Activated CD4-positive, alpha-beta T cell treated with anti-CD3 and anti-CD28 coated beads, Interleukin-2, amount 50 U/mL, for 48 hours (primary cell): Measurements from ENCODE around the gene MAST4.

Source experiments
- DNase-seq, 2 experiments: peaks; one replicate each; pipeline ENCODE4 v3.0.0-alpha.2; 2020

MAST4 gene

DNA sequence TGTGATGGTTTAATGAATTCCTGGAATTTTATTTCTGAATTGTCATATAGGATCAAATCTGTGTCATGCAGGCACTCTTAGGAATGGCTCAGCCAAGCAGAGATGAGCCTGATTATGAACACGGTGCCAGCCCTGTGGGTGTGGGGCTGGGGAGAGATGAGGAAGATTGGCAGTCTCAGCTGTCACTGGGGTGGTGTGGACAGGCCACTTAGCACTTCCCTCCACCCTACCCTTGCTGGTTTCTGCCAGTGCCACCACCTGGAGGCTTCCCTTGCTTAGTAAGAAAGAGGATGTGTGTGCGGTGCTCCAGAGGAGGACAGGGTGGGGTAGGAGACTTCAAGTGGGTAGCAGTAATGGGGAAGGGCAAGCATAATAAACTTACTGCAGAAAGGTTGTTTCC, 373.8 kb downstream of the MAST4 start:
- DNase-seq, result no peak

DNA sequence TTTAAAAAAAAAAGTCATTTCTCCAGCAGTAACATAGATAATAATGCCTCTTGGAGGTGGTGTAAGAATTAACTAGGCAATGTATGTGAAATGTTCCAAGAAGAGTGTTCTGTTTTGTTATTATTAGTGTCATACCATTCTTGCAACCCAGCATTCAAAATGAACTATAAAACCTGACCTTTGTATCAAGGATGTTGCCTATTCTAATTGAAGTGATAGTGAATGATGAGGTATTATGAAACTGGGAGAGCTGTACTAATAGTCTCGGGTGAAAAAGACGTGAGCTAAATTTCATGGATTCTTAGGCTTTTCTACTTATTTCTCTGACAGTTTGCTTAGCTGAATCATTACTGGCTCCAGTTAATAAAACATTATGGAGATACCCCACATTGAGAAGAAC, 375.8 kb downstream of the MAST4 start:
- DNase-seq, result no peak

- DNase-seq, result no peak
These were observed 378.1 kb downstream of the MAST4 start for GRCh38 chr5:66974256-66974655.

GRCh38 chr5:66976108-66976507, 379.9 kb downstream of the MAST4 start:
- no peak for DNase-seq

GRCh38 chr5:66979738-66980137, 383.5 kb downstream of the MAST4 start:
- DNase-seq, result no peak

DNA sequence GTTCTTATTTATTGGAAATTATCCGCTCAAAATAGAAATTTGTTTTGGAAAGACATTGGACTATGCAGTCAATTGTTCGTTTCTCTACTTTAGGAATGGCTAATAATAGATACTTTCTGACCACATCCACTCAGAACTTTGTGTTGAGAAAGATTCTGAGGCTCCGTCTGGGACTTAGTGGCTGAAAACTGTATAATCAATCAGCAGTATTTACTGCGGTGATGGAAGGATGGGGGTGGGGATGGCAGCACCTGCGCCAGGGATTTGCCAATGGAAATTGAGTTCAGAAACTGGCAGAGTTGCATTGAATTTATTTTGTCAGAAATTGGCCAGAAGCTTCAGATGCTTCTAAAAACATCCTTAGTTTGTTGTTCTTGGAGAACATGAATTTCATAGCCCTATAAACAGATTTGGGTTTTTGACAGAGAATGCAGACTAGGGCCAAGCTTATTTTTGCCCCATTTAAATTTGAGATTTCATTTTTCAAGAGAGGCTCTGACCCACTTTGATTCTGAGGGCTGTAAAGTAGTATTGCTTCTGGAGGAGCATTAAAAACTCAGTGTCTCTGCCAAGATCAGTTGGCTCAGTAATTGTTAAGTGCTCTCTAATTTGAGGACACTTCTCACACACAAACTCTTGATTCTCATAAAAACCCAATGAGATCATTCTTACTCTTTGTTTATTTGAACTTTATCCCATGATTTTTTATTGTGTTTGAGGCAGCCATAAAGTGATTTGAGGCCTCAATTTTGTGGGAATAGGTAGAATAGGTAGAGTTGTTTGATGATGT, 385.3 kb downstream of the MAST4 start:
- DNase-seq, result no peak

DNA sequence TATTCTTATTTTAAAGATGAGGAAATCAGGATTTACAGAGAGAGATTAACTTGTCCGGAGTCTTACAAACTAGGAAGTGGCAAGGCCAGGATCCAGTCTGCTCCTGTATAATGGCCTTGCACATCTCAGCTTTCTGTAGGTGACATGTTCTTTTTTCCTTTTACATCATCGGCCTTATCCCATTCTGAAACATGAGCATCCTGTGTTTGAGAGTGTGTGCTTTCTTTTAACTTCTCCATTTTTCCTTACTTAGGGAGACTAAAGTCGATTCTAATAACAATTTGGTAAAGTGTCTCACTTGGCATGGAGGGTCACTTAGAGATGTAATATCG, 385.8 kb downstream of the MAST4 start:
- no peak for DNase-seq

- DNase-seq, result no peak
These were observed 386.3 kb downstream of the MAST4 start for GRCh38 chr5:66982470-66982869.

DNA sequence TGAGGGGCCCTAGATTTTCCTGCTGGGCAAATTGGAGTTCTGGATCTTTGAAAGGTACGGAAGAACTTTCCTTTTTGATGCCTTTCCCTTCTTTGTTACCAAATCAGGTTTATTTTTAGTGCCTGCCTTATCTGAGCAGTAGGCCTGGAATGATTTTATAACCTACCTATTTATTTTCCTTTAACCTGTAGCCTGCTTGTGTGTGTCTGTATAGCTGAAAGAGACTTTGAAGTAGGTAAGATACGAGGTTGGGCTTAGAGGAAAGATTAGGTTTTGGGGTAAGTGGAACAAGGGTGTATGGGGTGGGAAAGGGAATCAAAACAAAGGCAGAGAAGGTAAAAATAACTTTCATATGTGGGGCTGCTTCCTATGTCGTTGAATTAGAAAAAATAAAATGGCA, 389.2 kb downstream of the MAST4 start:
- no peak for DNase-seq

DNA sequence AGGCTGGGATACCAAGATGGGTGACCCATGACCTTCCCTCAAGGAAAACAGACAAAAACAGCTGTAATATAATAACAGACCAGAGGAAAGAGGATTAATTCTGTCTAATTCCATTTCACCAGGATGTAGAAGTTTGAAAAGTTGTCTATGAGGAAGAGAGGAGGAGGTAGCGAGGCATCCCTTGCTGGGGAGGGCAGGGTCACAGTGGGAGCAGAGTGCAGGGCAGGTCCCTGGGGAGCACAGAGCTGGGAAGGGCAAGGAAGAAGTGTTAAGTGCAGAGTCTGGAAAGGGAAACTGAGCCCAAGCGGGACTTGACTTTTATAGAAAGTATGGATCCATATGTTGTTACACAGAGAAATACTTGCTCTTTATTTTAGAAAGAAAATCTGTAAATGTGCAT, 389.8 kb downstream of the MAST4 start:
- DNase-seq, result no peak

GRCh38 chr5:66986534-66986933, 390.3 kb downstream of the MAST4 start:
- DNase-seq, result no peak

DNA sequence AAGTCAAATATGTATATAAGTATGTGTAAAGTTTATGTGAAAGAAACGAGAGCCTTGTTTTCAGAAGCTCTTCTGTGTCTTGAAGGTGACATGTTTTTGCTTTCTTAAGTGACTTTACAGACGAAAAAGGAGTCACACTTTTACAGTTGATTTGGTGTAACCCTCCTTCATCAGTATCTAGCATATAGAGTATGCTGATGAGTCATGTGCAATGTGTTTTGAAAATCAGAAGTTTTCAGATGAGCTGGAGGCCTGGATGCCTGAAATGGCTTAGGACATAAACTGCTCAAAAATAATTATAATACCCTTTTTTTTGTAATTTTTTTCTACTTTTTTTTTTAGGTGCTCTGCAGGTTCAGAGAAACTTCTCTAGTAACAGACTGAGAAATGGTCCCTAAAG, 390.9 kb downstream of the MAST4 start:
- no peak for DNase-seq

- no peak for DNase-seq
These were observed 391.3 kb downstream of the MAST4 start for GRCh38 chr5:66987540-66987939.

- DNase-seq, result no peak
These were observed 392.0 kb downstream of the MAST4 start for GRCh38 chr5:66987949-66988838.

GRCh38 chr5:66989286-66989685, 393.1 kb downstream of the MAST4 start:
- no peak for DNase-seq

GRCh38 chr5:66989781-66990180, 393.6 kb downstream of the MAST4 start:
- no peak for DNase-seq

DNA sequence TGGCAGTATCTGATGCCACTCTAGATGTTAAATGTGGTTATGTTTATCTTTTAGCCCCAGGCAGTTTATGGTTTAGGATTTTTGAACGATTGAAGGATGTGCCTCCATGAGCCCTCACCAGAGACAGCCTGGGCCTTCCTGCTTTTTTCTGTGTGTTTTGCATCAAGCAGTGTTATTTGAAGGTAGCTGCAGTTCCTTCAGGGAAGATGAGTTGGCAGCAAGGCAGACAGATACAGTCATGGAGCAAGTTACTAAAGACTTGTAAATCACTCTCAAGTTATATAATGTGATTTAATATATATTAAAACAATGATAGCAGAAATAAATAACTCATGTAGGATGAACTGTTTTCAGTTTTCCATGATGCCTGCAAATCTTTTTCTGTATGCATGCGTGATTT, 395.6 kb downstream of the MAST4 start:
- no peak for DNase-seq

GRCh38 chr5:66992547-66992946, 396.4 kb downstream of the MAST4 start:
- DNase-seq, result no peak

DNA sequence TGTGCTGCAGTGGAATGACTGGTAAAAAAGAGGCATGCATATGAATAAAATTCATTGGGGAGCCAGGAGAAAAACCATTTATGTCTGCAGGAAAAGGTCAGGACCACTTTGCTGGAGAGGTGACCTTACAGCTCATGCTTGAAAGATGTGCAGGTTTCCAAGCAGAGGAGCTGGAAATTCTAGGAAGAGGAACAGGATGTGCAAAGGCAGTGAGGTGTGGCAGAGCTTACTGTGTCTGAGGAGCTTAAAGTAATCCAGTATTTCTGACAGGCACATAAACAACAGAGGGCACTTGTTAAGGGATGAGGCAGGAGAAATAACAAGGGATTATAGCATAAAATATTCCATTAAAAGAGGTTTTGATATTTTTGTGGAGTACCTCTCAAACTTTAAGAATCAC, 397.3 kb downstream of the MAST4 start:
- no peak for DNase-seq

- no peak for DNase-seq
These were observed 397.7 kb downstream of the MAST4 start for GRCh38 chr5:66993882-66994281.

GRCh38 chr5:66994790-66995189, 398.6 kb downstream of the MAST4 start:
- DNase-seq, result no peak

GRCh38 chr5:67000794-67001475, 404.7 kb downstream of the MAST4 start:
- no peak for DNase-seq

DNA sequence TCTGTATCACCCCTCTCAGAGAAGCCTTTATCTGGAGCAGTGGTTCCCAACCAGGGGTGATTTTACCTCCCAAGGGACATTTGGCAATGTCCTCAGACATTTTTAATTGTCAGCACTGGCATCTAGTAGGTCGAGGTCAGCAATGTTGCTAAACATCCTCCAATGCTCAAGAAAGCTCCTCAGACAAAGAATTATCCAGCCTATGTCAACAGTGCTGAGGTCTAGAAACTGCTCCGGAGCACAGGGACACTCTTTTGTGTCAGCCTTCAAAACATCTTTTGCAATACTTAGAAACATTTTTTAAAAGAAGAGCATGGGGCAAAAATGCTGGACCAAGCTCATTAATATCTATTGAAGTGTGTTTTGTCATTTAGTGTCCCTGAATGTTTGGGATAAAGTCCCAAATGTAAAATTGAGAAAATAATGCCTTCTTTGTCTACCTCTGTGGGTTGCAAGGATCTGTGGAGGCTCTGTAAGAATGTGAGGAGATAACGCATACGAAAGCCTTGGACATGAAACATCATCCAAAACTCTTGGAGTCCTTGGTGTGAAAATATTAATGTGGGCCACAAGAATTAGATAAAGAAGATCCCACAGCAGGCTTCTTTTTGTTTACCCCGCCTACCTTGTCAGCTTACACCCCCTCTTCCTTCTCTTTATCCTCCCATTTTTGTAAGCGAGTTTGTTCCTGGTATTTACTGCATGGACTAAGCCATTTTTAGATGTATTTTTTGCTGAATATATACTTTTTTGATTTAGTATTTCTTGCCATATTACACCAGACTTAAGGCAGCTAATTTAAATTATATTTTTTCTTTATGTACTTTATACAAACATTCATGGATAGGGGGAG, 406.9 kb downstream of the MAST4 start:
- no peak for DNase-seq
